GM13976 (cell line): ENCODE measurements around the gene EFCAB13.

Experiments used
- DNase-seq: peaks from one replicate; pipeline ENCODE4 v3.0.0; 2012; ENCODE audit warnings: low spot score
- CTCF ChIP-seq: IDR thresholded peaks from 2 replicates; pipeline ENCODE4 v1.5.1; 2012; ENCODE audit warnings: borderline replicate concordance, mild to moderate bottlenecking; ENCODE audit not compliant: insufficient read depth; ENCODE audit errors: extremely low read depth, missing control alignments, control extremely low read depth
- in situ Hi-C: fragments of 300-500 bp; cut with MboI; formaldehyde crosslinking; loops from one replicate; pipeline ENCODE4 v1.12.0; 2022; ENCODE audit warnings: low sequenced_read_pairs, mixed read lengths, inconsistent platforms; ENCODE audit not compliant: unreplicated experiment

The EFCAB13 gene

GRCh38 chr17:47324224-47325020 is 667 bp downstream of the EFCAB13 start:
- peak; percentile 59 for DNase-seq
- in situ Hi-C loops, result no loop called here
- no peak for TF ChIP-seq CTCF

GRCh38 chr17:47325176-47325575 is 1.4 kb downstream of the EFCAB13 start:
- no peak for TF ChIP-seq CTCF
- in situ Hi-C loops, result no loop called here
- DNase-seq, result no peak

- in situ Hi-C loops, result no loop called here
- TF ChIP-seq CTCF, result no peak
- DNase-seq, result no peak
These were observed 6.8 kb downstream of the EFCAB13 start for GRCh38 chr17:47330548-47330947.

- no peak for DNase-seq
- in situ Hi-C loops, result no loop called here
- TF ChIP-seq CTCF, result no peak
These were observed 8.5 kb downstream of the EFCAB13 start for GRCh38 chr17:47332287-47332686.

GRCh38 chr17:47335101-47335936 is 11.6 kb downstream of the EFCAB13 start:
- no peak for DNase-seq
- TF ChIP-seq CTCF, result no peak
- in situ Hi-C loops, result no loop called here

- DNase-seq, result no peak
- in situ Hi-C loops, result no loop called here
These were observed 14.3 kb downstream of the EFCAB13 start for GRCh38 chr17:47338026-47338425.

More at GRCh38 chr17:47338026-47338425, 14.3 kb downstream of the EFCAB13 start:
- no peak for TF ChIP-seq CTCF
